Liver (tissue), 9 donors: ENCODE results near the gene RIPOR1. TPM values are rescaled to one million over a fixed set of nuclear protein-coding genes. Genes with fewer than 3 reads are reported as not detected.

Experiments used
- DNase-seq: peaks from one replicate; pipeline ENCODE4 v3.0.0-alpha.2; 2017; ENCODE audit warnings: low spot score
- H3K27ac ChIP-seq, 2 donors: one replicate each; pipeline ENCODE4 v1.7.0; 2013; ENCODE audit warnings: inconsistent platforms in 2 of 2, low read length in 2 of 2, control low read depth in 1 of 2, low read depth in 1 of 2, mild to moderate bottlenecking in 1 of 2
- H3K27me3 ChIP-seq, 4 donors: one replicate each; pipeline versions ENCODE4 v1.6.1 to v1.7.0; 2013; ENCODE audit warnings: low read length in 3 of 4, inconsistent platforms in 1 of 4, mild to moderate bottlenecking in 1 of 4, moderate library complexity in 1 of 4; ENCODE audit not compliant: control insufficient read depth in 4 of 4, insufficient read depth in 4 of 4
- H3K36me3 ChIP-seq, 4 donors: one replicate each; pipeline versions ENCODE4 v1.6.1 to v1.7.0; 2013; ENCODE audit warnings: low read length in 3 of 4, mild to moderate bottlenecking in 3 of 4, low read depth in 1 of 4, moderate library complexity in 1 of 4; ENCODE audit not compliant: control insufficient read depth in 4 of 4, insufficient read depth in 3 of 4
- H3K4me1 ChIP-seq, 4 donors: one replicate each; pipeline versions ENCODE4 v1.6.1 to v1.7.0; 2013; ENCODE audit warnings: low read length in 3 of 4, mild to moderate bottlenecking in 3 of 4, moderate library complexity in 1 of 4; ENCODE audit not compliant: control insufficient read depth in 4 of 4, insufficient read depth in 4 of 4
- H3K4me3 ChIP-seq, 3 donors: one replicate each; pipeline versions ENCODE4 v1.6.1 to v1.7.0; 2013; ENCODE audit warnings: low read length in 3 of 3, control low read depth in 1 of 3, low read depth in 1 of 3, mild to moderate bottlenecking in 1 of 3
- H3K9ac ChIP-seq, 2 donors: one replicate each; pipeline ENCODE4 v1.7.0; 2013; ENCODE audit warnings: low read length in 2 of 2, mild to moderate bottlenecking in 2 of 2, moderate library complexity in 2 of 2, control low read depth in 1 of 2, low read depth in 1 of 2
- H3K9me3 ChIP-seq, 4 donors: one replicate each; pipeline versions ENCODE4 v1.6.1 to v1.7.0; 2013; ENCODE audit warnings: low read length in 3 of 4; ENCODE audit not compliant: control insufficient read depth in 4 of 4
- EGR1 ChIP-seq, 2 donors: IDR thresholded peaks; 2 replicates each; pipeline ENCODE4 v1.6.1; 2016 to 2018; ENCODE audit warnings: antibody characterized with exemption in 2 of 2, low read depth in 2 of 2
- FOXA2 ChIP-seq: IDR thresholded peaks from 2 replicates; pipeline ENCODE4 v1.6.1; 2016; ENCODE audit warnings: antibody characterized with exemption
- HNF4A ChIP-seq, 2 donors: conservative IDR thresholded peaks; 2 replicates each; pipeline ENCODE4 v1.6.1; 2016; ENCODE audit warnings: antibody characterized with exemption in 2 of 2, mild to moderate bottlenecking in 2 of 2
- HNF4G ChIP-seq: IDR thresholded peaks from 2 replicates; pipeline ENCODE4 v1.6.1; 2016; ENCODE audit warnings: antibody characterized with exemption
- JUND ChIP-seq, 2 donors: IDR thresholded peaks; 2 replicates each; pipeline ENCODE4 v1.6.1; 2016; ENCODE audit warnings: antibody characterized with exemption in 2 of 2
- RAD21 ChIP-seq, 2 donors: IDR thresholded peaks; 2 replicates each; pipeline ENCODE4 v1.6.1; 2016; ENCODE audit warnings: antibody characterized with exemption in 2 of 2, mild to moderate bottlenecking in 2 of 2
- RXRA ChIP-seq, 2 donors: IDR thresholded peaks; 2 replicates each; pipeline ENCODE4 v1.6.1; 2017 to 2018; ENCODE audit warnings: antibody characterized with exemption in 2 of 2, mild to moderate bottlenecking in 1 of 2
- SP1 ChIP-seq: IDR thresholded peaks from 2 replicates; pipeline ENCODE4 v1.6.1; 2018; ENCODE audit warnings: antibody characterized with exemption, mild to moderate bottlenecking
- TAF1 ChIP-seq: conservative IDR thresholded peaks from 2 replicates; pipeline ENCODE4 v1.6.1; 2016; ENCODE audit warnings: antibody characterized with exemption, mild to moderate bottlenecking
- YY1 ChIP-seq: IDR thresholded peaks from 2 replicates; pipeline ENCODE4 v1.6.1; 2016; ENCODE audit warnings: antibody characterized with exemption, mild to moderate bottlenecking
- WGBS: extraction: QIAGEN DNeasy Blood & Tissue Kit; methylation state at CpG from one replicate; pipeline ENCODE4 v1.1.7; 2013; 5-methylcytosine and 5-hydroxymethylcytosine counted together
- polyA plus RNA-seq, 2 donors: library from polyadenylated mRNA; stranded (reverse) in 1 of 2; unstranded in 1 of 2; fragments of 200-250 nt in 1 of 2; fragments of >200 nt in 1 of 2; fragmentation: Nextera tagmentation in 1 of 2; extraction: Ambion mirVana in 1 of 2; gene quantifications; one replicate each; pipeline versions ENCODE4 v1.2.1 to v1.2.3, GENCODE V29; 2013 to 2015
- total RNA-seq, 2 donors: library from RNA; depleted of rRNA; stranded (reverse); fragments of >200 nt; gene quantifications; one replicate each; pipeline ENCODE4 v1.2.3, GENCODE V29; 2014
- TF ChIP-seq, protein P1 (sequence below): fragments of 150-350 bp; IDR thresholded peaks from 2 replicates; pipeline ENCODE4 v1.5.1; 2017; ENCODE audit warnings: improper control_type of control experiment, low read depth, low read length; ENCODE audit not compliant: missing input control
- TF ChIP-seq, protein P2 (sequence below): IDR thresholded peaks from 2 replicates; pipeline ENCODE4 v1.6.1; 2016; ENCODE audit warnings: antibody characterized with exemption
- TF ChIP-seq, protein P3 (sequence below): IDR thresholded peaks from 2 replicates; pipeline ENCODE4 v1.6.1; 2016; ENCODE audit warnings: antibody characterized with exemption
- TF ChIP-seq, protein P4 (sequence below): IDR thresholded peaks from 2 replicates; pipeline ENCODE4 v1.6.1; 2016; ENCODE audit warnings: antibody characterized with exemption, mild to moderate bottlenecking
- donor health status: healthy.
- donor health status: healthy.
- donor health status: healthy.
- donor health status: healthy.
- donor health status: healthy.

The RIPOR1 gene
- total and polyA plus RNA-seq, 4 donors: 7.6 to 25.2 (median 15.3) TPM

DNA sequence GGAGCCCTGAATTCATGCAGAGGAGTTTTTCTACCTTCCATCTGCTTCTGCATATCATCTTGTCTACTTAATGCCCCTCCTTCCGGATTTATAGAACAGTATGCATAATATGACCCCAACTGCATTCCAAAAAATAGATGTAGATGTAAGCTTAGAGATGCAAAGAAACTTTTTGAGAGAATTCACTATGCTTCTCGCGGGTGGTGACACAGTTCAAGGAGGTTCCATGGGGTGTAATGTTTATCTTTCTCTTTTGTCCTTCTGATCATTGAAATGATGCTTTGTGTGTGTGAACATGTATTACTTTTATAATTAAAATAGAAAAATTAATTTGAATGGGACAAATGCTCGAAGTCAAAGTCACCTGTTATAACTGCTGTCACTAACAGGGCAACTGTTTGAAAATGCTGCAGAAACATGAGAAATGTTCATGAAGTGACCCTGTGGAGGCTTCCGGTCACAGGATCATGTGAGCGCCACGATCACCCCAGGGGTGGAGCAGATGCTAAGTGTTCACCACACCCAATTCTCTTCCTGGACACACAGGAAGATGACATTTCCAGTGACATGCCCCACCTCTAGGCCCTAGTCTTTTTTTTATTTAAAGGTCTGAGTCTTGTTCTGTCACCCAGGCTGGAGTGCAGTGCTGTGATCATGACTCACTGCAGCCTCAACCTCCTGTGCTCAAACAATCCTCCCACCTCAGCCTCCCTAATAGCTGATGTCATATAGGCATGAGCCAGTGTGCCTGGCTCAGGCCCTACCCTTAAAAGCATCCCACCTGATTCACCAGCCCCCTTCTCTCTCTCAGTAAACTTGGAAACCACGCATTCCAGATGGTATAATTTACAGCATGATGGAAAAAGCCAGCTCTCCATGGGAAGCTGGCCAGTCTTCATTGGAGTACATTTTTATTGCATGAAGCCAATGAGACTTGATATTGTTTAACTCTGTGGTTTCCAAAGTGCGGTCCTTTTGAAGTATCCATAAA, 24.3 kb upstream of the RIPOR1 start:
- Histone ChIP-seq H3K4me1 (peaks cover 0 to 2% (median 0%) of the 10 kb centered on the region in 4 donors), H3K9me3 (no peaks in the 10 kb centered on the region), H3K36me3 (no peaks in the 10 kb centered on the region), H3K27me3 (no peaks in the 10 kb centered on the region), H3K27ac (peak overlapping the region in 1 of 2 donors; percentile 12), H3K9ac (no peak overlapping the region), H3K4me3 (no peak overlapping the region)
- WGBS: 74% methylated on average over 9 of the region's 9 CpGs
- TF ChIP-seq, protein P1, sequence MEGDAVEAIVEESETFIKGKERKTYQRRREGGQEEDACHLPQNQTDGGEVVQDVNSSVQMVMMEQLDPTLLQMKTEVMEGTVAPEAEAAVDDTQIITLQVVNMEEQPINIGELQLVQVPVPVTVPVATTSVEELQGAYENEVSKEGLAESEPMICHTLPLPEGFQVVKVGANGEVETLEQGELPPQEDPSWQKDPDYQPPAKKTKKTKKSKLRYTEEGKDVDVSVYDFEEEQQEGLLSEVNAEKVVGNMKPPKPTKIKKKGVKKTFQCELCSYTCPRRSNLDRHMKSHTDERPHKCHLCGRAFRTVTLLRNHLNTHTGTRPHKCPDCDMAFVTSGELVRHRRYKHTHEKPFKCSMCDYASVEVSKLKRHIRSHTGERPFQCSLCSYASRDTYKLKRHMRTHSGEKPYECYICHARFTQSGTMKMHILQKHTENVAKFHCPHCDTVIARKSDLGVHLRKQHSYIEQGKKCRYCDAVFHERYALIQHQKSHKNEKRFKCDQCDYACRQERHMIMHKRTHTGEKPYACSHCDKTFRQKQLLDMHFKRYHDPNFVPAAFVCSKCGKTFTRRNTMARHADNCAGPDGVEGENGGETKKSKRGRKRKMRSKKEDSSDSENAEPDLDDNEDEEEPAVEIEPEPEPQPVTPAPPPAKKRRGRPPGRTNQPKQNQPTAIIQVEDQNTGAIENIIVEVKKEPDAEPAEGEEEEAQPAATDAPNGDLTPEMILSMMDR: no peak
- TF ChIP-seq JUND (IDR thresholded peaks at IDR 0.05) (no peak), RXRA (IDR thresholded peaks at IDR 0.05) (no peak), HNF4A (conservative IDR thresholded peaks at IDR 0.05) (no peak), SP1 (no peak), RAD21 (IDR thresholded peaks at IDR 0.05) (no peak), FOXA2 (no peak)
- TF ChIP-seq, protein P2, sequence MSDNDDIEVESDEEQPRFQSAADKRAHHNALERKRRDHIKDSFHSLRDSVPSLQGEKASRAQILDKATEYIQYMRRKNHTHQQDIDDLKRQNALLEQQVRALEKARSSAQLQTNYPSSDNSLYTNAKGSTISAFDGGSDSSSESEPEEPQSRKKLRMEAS: no peak
- TF ChIP-seq, protein P3, sequence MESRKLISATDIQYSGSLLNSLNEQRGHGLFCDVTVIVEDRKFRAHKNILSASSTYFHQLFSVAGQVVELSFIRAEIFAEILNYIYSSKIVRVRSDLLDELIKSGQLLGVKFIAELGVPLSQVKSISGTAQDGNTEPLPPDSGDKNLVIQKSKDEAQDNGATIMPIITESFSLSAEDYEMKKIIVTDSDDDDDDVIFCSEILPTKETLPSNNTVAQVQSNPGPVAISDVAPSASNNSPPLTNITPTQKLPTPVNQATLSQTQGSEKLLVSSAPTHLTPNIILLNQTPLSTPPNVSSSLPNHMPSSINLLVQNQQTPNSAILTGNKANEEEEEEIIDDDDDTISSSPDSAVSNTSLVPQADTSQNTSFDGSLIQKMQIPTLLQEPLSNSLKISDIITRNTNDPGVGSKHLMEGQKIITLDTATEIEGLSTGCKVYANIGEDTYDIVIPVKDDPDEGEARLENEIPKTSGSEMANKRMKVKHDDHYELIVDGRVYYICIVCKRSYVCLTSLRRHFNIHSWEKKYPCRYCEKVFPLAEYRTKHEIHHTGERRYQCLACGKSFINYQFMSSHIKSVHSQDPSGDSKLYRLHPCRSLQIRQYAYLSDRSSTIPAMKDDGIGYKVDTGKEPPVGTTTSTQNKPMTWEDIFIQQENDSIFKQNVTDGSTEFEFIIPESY: no peak
- TF ChIP-seq, protein P4, sequence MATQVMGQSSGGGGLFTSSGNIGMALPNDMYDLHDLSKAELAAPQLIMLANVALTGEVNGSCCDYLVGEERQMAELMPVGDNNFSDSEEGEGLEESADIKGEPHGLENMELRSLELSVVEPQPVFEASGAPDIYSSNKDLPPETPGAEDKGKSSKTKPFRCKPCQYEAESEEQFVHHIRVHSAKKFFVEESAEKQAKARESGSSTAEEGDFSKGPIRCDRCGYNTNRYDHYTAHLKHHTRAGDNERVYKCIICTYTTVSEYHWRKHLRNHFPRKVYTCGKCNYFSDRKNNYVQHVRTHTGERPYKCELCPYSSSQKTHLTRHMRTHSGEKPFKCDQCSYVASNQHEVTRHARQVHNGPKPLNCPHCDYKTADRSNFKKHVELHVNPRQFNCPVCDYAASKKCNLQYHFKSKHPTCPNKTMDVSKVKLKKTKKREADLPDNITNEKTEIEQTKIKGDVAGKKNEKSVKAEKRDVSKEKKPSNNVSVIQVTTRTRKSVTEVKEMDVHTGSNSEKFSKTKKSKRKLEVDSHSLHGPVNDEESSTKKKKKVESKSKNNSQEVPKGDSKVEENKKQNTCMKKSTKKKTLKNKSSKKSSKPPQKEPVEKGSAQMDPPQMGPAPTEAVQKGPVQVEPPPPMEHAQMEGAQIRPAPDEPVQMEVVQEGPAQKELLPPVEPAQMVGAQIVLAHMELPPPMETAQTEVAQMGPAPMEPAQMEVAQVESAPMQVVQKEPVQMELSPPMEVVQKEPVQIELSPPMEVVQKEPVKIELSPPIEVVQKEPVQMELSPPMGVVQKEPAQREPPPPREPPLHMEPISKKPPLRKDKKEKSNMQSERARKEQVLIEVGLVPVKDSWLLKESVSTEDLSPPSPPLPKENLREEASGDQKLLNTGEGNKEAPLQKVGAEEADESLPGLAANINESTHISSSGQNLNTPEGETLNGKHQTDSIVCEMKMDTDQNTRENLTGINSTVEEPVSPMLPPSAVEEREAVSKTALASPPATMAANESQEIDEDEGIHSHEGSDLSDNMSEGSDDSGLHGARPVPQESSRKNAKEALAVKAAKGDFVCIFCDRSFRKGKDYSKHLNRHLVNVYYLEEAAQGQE: no peak
- DNase-seq: no peak

DNA sequence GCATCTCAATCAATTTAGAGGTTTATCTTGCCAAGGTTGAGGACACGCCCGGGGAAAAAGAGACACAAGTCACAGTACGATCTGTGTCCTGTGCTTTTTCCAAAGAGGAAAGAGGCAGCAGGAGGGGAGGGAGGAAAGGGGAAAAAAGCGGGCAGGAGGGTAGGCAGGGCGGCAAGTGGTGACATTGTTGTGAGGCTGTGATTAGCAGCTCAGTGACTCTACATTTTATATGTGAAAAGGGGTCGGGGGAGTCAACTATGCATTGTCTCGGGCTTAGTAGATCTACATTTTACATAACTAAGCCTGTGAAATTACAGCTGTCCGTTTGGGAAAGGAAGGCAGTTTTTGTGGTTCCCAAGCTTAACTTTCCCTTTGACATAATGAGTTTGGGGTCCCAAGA, 22.2 kb upstream of the RIPOR1 start:
- WGBS: 76% methylated on average over 8 of the region's 8 CpGs
- no peak overlapping the region for H3K9ac ChIP-seq
- H3K27ac ChIP-seq: no peak overlapping the region
- no peak for TF ChIP-seq EGR1 (IDR thresholded peaks at IDR 0.05; ENCODE audit: low read depth in 2 of 2)
- no peak for TF ChIP-seq YY1
- TF ChIP-seq RXRA (IDR thresholded peaks at IDR 0.05): no peak
- TF ChIP-seq, protein P3: no peak
- no peak for TF ChIP-seq JUND (IDR thresholded peaks at IDR 0.05)
- no peak for TF ChIP-seq HNF4G
- TF ChIP-seq, protein P4: no peak
- no peak for TF ChIP-seq RAD21 (IDR thresholded peaks at IDR 0.05)
- no peak for TF ChIP-seq SP1
- TF ChIP-seq TAF1: no peak

More for the DNA sequence above, 22.2 kb upstream of the RIPOR1 start:
- H3K9me3 ChIP-seq: no peaks in the 10 kb centered on the region
- H3K27me3 ChIP-seq: no peaks in the 10 kb centered on the region
- peaks cover 0 to 2% (median 0%) of the 10 kb centered on the region in 4 donors for H3K4me1 ChIP-seq
- no peak for DNase-seq
- no peaks in the 10 kb centered on the region for H3K36me3 ChIP-seq
- H3K4me3 ChIP-seq: no peak overlapping the region
